Stimulated activated CD4-positive, alpha-beta T cell treated with anti-CD3 and anti-CD28 coated beads, Interleukin-1b, Interleukin-23, amount 100 ng/mL, for 48 hours (primary cell): ENCODE measurements around the gene RIMBP2.

Experiments
- DNase-seq: peaks from one replicate; pipeline ENCODE4 v3.0.0-alpha.2; 2020

The RIMBP2 gene

GRCh38 chr12:130562716-130563115, 153.4 kb downstream of the RIMBP2 start:
- DNase-seq, result no peak

DNA sequence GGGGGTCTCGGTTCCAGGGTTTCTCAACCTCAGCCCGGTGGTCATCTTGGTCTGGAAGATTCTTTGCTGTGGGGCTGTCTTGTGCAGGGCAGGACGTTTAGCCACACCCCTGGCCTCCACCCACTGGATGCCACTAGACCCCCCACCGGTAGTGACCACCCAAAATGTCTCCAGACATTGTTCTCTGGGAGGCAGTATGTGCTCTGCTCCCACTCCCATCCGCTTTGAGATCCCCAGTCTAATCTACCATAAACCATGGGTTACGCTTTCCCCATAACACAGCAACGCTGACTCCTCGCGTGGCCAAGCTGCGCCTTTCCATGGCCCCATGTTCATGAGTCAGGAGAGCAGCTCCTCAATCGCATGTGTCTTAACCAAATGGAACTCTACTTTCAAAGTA, 155.8 kb downstream of the RIMBP2 start:
- DNase-seq, result no peak

- no peak for DNase-seq
These were observed 156.3 kb downstream of the RIMBP2 start for GRCh38 chr12:130559806-130560205.

- no peak for DNase-seq
These were observed 158.0 kb downstream of the RIMBP2 start for GRCh38 chr12:130557886-130558765.

DNA sequence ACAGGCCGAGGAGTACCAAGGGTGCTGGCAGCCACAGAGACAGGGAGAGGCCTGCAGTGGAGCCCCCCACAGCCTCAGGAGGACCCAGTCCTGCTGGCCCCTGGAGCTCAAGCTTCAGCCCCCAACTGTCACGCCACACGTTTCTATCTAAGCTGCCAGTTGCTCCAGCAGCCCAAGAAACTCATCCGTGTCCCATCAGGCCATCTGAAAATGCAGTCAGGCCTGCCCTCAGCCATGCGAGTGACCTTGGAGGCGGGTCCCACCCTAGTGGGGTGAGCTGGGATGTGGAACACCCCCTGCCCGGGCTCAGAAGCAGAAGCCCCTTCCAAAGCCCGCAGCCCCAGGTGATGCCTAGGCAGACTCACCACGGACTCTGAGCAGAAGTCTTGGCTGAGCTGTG, 158.9 kb downstream of the RIMBP2 start:
- no peak for DNase-seq

GRCh38 chr12:130556486-130557055, 159.5 kb downstream of the RIMBP2 start:
- DNase-seq, result no peak

GRCh38 chr12:130555628-130556485, 160.2 kb downstream of the RIMBP2 start:
- no peak for DNase-seq

- no peak for DNase-seq
These were observed 160.9 kb downstream of the RIMBP2 start for GRCh38 chr12:130555221-130555620.

DNA sequence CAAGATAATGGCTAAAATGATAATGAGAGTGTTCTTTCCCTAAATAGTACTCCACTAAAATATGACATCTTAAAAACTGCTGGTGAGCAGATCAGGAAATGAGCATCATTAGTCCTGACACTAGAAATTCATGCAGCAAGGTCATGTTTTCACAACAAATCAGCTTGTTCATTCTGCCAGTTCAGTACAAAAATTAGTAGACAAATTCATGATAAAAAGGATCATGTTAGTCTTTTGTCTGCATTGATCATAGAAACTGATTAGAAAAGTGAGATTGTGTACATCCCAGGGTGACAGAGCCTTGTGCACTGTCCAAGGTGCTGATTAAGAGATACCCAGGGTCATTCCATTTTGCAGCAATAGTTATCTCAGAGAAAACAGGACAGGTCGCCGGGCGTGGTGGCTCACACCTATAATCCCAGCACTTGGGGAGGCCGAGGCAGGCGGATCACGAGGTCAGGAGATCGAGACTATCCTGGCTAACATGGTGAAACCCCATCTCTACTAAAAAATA, 163.6 kb downstream of the RIMBP2 start:
- DNase-seq, result no peak

DNA sequence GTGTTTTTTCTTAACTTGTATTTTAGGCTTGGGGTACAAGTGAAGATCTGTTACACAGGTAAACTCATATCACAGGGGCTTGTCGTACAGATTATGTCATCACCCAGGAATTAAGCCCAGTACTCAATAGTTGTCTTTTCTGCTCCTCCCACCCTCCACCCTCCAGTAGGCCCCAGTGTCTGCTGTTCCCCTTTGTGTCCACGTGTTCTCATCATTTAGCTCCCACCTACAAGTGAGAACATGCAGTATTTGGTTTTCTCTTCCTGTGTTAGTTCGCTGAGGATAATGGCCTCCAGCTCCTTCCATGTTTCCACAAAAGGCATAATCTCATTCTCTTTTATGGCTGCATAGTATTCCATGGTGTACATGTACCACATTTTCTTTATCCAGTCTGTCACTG, 166.7 kb downstream of the RIMBP2 start:
- DNase-seq, result no peak

DNA sequence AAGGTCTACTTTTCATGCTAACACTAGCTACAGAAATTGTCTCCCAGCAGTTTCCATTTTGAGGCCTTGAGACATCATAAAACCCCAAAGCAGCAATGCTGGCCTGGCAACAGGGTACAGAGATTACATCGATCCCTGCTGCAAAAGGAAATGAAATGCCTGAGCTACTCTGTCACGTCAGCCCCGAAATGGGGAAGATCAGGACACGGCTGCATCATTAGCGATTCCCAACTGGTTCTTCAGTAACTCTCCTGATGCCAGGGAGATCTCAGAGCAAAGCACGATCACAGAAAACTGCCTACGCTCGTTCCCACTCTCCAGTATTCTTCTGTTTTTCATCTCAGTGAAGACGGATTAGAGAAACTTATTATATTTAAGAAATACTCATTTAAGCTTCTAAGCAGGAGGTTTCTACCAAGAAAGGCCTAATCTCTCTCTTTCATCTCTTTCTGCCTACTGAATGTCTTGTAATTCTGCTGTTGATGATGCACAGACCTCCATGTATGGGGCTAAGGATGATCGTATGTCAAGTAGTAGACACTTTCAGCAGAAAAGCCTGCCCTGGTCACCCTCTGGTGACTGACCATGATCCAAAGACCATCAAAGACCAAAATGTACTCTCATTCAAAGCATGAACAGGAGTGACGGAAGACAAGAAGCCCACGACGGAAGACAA, 168.5 kb downstream of the RIMBP2 start:
- no peak for DNase-seq

DNA sequence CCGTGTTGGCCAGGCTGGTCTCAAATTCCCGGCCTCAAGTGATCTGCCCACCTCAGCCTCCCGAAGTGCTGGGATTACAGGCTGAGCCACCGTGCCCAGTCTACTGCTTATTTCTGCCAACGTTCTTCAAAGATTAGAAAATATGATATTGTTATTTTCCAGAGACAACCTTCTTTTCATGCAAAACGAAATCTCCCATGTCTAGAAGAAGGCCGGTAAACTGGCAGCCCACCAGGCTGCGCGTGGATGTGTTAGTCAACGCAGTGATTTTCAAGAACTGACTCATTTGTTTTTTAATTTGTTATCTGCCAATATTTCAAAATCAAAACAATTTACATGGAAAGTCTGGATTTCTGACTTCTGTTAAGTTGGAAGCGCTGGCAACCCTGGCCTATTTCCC, 169.6 kb downstream of the RIMBP2 start:
- no peak for DNase-seq

- DNase-seq, result no peak
These were observed 170.6 kb downstream of the RIMBP2 start for GRCh38 chr12:130545475-130545874.

DNA sequence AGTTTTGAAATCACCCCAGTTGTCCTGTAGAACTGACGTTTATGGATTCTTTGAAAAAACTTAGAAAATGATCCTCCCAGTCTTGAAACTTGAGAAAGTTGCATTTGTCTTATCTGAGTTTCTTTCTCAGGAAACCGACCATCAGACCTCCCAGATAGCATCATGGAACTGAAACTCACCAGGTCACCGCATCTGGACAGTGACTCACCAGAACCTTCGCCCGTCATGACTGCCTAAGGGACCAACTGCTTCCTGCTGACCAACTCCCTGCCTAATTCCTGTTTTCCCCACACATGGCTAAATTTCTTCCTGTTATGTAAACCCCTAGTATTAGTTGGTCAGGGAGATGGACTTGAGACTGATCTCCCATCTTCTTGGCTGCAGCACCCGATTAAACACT, 175.7 kb downstream of the RIMBP2 start:
- DNase-seq, result no peak

DNA sequence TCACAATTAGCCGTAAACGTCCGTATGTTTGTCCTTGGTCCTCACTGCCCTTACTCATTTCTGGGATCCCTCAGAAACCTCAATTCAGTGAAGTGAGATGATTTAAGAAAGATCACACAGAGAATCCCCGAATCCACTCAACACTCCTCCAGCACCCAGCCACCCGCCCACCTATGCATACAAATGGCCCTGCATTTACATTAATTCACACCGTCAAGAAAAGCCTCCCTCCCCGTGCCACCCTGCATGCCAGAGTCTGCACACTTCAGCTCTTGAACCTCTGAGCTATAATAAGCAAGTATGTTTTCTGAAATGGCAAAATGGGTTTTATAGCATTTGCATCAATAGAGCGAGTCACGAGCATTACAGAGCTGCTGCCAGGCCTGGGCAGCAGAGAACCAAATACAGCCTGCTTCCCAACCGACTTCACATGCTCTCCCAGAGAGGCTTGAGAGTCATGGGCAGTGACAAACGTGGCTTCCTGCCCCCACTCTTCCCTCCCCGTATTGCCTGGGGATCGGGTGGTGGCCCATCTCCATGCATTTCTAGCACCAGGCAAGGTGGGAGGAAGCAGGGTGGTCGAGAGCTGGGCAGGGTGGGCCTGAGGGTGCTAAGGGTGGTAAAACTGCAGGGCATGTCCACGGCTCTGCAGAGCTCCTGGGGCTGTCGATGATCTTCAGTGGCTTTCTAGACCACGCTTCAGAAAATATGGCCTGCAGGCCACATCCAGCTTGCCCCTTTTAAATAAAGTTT, 177.6 kb downstream of the RIMBP2 start:
- DNase-seq, result no peak

GRCh38 chr12:130537655-130538054, 178.4 kb downstream of the RIMBP2 start:
- DNase-seq, result no peak

DNA sequence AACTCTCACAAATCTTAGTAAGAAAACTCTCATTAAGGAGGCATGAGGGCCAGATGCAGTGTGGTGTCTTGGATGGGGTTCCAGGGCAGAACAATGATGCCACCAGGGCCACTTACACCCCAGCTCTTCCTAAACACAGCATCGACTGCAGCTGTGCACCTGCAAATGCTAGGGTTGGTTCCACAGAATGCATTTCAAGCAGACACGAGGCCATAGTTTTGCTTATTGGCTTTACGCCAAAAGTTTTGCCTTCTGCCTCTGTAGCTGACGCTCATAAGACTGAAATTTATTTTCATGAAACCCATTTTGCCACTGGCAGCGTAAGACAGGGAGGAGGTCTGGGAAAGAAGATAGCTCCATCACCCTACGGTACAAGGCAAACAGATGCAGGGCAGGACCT, 179.0 kb downstream of the RIMBP2 start:
- DNase-seq, result no peak

DNA sequence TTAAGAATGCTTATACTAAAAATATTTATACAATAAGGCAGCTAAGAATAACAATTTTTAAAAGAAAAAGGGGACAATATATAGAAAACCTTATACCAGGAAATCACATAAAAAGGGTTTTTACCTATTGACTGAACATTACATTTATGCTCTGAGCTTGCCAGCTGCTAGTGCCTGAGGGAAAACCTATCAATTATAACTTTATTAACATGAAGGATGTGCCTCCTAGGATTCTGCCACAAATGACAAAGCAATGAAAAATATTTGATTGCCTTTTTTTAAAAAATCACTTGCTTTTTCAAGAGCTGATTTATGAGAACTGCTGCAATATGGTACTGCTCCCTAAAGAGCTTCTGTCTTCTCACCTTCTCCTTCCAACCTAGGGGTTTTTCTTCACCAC, 185.7 kb downstream of the RIMBP2 start:
- no peak for DNase-seq

DNA sequence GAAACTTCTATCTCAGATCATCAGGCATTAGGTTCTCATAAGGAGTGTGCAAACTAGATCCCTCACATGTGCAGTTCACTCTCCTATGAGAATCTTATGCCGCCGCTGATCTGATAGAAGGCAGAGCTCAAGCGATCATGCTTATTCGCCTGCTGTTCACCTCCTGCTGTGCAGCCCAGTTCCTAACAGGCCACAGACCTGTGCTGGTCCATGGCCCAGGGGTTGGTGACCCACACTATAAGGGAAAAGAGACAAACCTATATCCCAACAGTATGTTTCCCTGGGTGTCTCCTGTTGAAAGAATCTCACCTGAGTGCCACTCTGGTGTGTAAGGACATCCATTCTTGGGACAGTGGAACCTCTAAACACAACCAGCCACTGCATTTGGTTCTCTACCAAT, 186.3 kb downstream of the RIMBP2 start:
- no peak for DNase-seq

DNA sequence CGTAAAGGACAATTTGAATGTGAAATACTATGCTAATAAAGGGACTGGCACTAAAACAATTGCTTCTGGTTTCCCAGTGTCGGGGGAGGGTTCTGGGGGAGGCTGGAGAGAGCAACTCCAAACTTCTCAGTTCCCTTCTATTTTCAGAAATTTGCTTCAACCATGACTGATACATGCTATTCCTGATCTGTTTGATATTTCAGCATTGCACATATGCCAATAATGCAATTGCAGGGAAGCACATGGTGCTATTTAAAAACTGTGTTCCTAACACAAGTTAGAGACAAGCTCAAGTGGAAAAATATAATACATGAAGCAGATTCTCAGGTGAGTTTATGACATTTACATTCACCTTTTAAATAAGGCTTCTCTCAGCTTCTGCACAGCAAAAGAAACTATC, 188.9 kb downstream of the RIMBP2 start:
- DNase-seq, result no peak

DNA sequence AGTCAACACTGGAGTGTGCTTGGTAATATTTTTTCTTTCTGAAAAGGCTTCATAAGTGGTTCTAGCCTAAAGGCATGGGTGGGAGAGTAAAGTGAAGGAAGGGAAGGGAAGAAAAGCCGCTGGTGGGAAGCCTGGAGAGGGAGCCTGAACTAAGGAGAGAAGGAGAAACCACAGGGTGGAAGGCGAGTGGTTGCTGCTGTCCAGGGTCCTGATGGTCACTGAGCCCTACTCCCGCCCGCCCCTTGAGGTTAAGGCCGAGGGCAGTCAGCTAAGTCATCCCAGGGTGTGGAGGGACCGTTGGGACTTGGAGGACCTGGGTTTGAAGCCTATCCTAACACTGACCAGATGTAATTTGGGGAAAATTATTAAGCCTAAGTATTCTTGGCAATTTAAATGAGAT, 189.3 kb downstream of the RIMBP2 start:
- DNase-seq, result no peak
